IPS-20b (cell line): ENCODE results near the gene TM4SF1.

ENCODE experiments used
- H3K27ac ChIP-seq: one replicate; pipeline ENCODE4 v1.5.1; 2013; ENCODE audit warnings: low read length
- H3K27me3 ChIP-seq: 2 replicates; pipeline ENCODE4 v1.6.1; 2013; ENCODE audit warnings: mild to moderate bottlenecking, low read length, inconsistent platforms; ENCODE audit not compliant: insufficient read depth
- H3K36me3 ChIP-seq: 2 replicates; pipeline ENCODE4 v1.6.1; 2013; ENCODE audit warnings: low read depth, mild to moderate bottlenecking, inconsistent platforms, low read length, moderate library complexity; ENCODE audit not compliant: insufficient read depth
- H3K4me1 ChIP-seq: 2 replicates; pipeline ENCODE4 v1.6.1; 2013; ENCODE audit warnings: mild to moderate bottlenecking, control low read depth, inconsistent platforms, low read length, moderate library complexity; ENCODE audit not compliant: insufficient read depth
- H3K4me3 ChIP-seq: 2 replicates; pipeline ENCODE4 v1.5.1; 2013; ENCODE audit warnings: mild to moderate bottlenecking, low read length, inconsistent platforms
- H3K9ac ChIP-seq: 2 replicates; pipeline ENCODE4 v1.6.1; 2013; ENCODE audit warnings: low read depth, mild to moderate bottlenecking, inconsistent platforms, low read length, moderate library complexity
- H3K9me3 ChIP-seq: 2 replicates; pipeline ENCODE4 v1.6.1; 2013; ENCODE audit warnings: mild to moderate bottlenecking, low read depth, low read length, inconsistent platforms; ENCODE audit not compliant: insufficient read depth

TM4SF1 gene

DNA sequence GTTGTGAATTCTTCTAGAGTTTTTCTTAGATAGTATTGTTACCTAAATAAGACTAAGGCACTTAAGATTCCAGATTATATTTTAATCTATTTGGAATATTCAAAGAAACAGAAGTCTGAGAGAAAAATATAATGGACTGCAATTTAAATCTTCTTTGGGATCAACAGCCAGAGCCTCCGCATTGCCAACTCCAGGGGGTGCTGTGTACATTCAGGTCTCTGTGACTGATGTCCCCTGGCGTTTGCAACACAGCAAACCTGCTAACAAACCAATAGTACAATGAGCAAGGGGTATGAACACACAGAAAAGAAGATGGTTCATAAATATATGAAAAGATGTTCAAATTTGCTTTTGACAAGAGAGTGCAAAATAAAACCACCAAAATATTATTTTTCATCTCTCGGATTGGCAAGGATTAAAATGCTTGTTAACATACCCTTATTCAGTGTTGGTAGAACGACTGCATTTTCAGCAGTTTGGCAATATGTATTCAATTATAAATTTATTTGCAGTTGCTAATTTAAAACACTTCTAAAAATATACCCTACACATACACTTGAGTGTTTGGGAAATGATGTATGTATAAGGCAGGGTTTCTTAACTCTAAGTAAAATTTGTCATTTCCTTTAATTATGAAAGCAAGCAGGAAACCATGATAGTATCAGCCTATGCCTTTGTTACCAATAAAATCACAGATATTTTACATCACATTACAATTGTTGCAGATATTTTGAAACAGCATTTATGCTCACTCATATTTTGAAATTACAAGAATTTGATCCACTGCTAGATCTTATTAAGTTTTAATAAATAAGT lies 16.1 kb upstream of the TM4SF1 start:
- H3K36me3 ChIP-seq = no peaks in the 10 kb centered on the region
- H3K4me1 ChIP-seq = no peaks in the 10 kb centered on the region
- no peaks in the 10 kb centered on the region for H3K9me3 ChIP-seq
- no peak overlapping the region for H3K27ac ChIP-seq
- no peaks in the 10 kb centered on the region for H3K27me3 ChIP-seq
- H3K9ac ChIP-seq = no peak overlapping the region
- no peak overlapping the region for H3K4me3 ChIP-seq

DNA sequence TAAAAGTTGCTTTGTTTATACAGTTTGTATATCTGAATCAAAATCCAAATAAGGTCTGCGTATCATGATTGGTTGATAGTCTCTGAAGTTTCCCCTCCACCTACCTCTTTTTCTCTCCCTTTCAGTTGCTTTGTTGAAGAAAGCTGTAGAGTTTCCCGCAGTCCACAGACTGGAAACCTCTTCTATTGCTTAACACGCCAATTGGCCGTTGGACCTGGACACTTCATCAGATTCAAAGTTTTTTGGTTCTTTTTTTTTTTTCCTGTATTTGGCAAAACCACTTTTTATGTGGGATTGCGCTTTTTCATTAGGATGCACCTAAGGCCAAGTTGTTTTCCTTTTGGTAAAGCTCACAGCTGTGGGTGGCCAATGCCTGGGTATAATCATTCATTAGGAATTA lies 14.5 kb upstream of the TM4SF1 start:
- H3K9ac ChIP-seq = no peak overlapping the region
- no peaks in the 10 kb centered on the region for H3K4me1 ChIP-seq
- H3K27ac ChIP-seq = no peak overlapping the region
- H3K27me3 ChIP-seq = no peaks in the 10 kb centered on the region
- no peaks in the 10 kb centered on the region for H3K9me3 ChIP-seq
- H3K36me3 ChIP-seq = no peaks in the 10 kb centered on the region
- no peak overlapping the region for H3K4me3 ChIP-seq

DNA sequence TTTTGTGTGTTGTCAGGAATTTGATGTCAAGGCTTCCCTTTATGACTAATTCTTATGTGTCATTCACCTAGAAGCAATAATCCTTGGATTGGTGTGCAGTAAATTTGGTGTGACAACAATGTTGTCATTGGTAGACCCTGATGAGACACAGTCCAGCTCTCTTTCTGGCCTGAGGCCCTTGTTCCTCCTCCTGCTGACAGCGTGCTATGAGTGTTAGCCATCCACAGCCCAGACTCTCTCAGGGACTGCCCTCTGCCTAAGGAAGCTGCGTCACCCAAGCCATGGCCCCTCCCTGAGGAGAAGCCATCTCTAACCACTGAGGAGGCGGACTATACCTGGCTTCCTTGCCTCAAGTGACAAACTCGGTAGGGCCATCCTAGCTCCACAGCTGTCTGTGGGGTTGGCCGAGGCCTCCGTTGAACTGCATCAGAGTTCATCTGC lies 13.3 kb upstream of the TM4SF1 start:
- H3K4me1 ChIP-seq = no peaks in the 10 kb centered on the region
- no peak overlapping the region for H3K4me3 ChIP-seq
- H3K9ac ChIP-seq = no peak overlapping the region
- no peaks in the 10 kb centered on the region for H3K9me3 ChIP-seq
- no peaks in the 10 kb centered on the region for H3K27me3 ChIP-seq
- no peaks in the 10 kb centered on the region for H3K36me3 ChIP-seq
- H3K27ac ChIP-seq = no peak overlapping the region

DNA sequence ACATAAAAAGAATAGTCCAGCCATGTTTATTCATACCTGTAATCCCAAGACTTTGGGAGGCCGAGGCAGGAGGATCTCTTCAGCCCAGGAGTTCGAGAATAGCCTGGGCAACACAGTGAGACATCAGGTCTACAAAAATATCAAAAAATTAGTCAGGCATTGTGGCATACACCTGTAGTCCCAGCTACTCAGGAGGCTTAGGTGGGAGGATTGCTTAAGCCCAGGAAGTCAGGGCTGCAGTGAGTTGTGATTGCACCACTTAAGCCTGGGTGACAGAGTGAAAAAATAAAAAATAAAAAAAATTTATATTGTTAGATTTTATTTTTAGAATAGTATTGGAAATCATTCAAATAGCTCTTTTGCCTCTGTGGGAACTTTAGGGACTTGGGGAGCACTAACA lies 12.8 kb upstream of the TM4SF1 start:
- no peaks in the 10 kb centered on the region for H3K27me3 ChIP-seq
- no peaks in the 10 kb centered on the region for H3K9me3 ChIP-seq
- no peaks in the 10 kb centered on the region for H3K36me3 ChIP-seq
- no peak overlapping the region for H3K4me3 ChIP-seq
- no peak overlapping the region for H3K27ac ChIP-seq
- H3K9ac ChIP-seq = no peak overlapping the region
- H3K4me1 ChIP-seq = no peaks in the 10 kb centered on the region

DNA sequence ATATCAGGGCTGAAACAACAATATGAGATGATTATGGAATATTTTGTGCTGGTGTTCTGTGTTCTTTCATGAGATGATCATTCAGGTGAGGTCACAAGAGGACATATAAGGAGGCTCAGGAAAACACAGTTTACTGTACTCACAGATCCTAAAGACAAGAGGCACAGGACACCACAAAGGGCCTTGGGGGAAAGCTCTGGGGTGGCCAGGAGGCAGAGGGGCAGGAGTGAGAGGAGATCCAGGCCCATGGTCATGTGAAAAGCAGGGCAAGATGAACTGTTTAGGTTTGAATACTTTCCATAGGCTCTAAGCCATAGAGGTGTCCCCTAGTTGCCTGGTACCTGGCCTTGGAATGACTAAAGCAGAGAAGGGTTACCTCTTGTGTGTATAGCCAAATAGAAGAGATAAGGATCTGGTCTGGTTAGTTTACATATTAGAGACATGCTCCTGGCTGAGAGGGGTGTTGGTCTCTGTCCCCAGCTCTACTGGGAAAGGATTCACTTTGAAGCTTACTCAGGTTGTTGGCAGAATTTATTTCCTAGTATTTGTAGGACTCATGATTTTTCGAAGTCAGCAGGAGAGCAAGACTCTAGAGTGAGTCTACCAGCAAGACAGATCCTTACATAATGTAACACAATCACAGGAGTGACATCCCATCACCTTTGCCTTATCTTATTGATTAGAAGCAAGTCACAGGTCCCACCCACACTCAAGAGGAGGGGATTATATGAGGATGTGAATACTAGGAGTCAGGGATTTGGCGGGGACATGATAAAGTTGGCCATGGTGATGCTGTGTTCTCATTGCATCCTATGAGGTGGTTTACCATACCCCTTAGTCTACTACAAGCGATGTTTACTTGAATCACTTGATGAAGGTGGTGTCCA lies 11.3 kb upstream of the TM4SF1 start:
- no peaks in the 10 kb centered on the region for H3K4me1 ChIP-seq
- no peak overlapping the region for H3K4me3 ChIP-seq
- H3K27ac ChIP-seq = no peak overlapping the region
- no peaks in the 10 kb centered on the region for H3K36me3 ChIP-seq
- no peak overlapping the region for H3K9ac ChIP-seq
- H3K27me3 ChIP-seq = no peaks in the 10 kb centered on the region
- no peaks in the 10 kb centered on the region for H3K9me3 ChIP-seq

DNA sequence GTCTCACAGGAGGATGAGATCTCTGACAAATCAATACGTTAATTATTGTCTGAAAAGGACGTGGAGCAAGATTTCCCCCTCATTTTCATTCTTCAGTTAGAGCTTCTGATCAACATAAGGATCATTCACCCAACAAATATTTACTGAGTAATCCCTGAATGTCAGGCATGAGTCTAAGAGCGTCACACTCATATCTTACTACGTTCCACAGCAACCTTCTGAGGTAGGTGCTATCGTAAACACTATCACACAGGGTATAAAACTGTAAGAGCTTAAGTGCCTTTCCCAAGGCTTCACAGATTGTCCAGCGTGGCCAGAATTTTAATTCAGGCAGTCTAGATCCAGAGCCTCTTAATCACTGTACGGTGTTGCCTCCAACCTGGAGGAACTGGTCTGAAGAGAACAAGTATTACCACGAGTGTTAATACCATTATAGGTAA lies 10.6 kb upstream of the TM4SF1 start:
- no peaks in the 10 kb centered on the region for H3K4me1 ChIP-seq
- H3K27ac ChIP-seq = no peak overlapping the region
- no peaks in the 10 kb centered on the region for H3K36me3 ChIP-seq
- H3K9ac ChIP-seq = no peak overlapping the region
- no peaks in the 10 kb centered on the region for H3K9me3 ChIP-seq
- no peaks in the 10 kb centered on the region for H3K27me3 ChIP-seq
- H3K4me3 ChIP-seq = no peak overlapping the region

DNA sequence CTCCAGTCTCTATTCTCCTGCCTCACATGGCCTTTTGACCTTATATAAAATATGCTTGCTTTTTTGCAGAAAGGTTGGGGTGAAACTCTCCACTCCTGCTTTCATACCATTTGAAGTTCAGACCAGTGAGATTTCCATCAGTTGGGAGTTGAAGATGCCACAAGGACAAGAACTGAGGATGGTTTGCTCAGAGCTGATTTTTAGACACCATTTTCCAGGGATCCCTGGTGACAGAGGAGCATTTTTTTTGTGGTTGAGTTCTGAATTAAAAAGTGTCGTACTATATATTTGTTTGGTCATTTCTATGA lies 8.8 kb upstream of the TM4SF1 start:
- Histone ChIP-seq H3K27ac (no peak overlapping the region), H3K9ac (no peak overlapping the region), H3K4me3 (no peak overlapping the region), H3K27me3 (no peaks in the 10 kb centered on the region), H3K4me1 (no peaks in the 10 kb centered on the region), H3K9me3 (no peaks in the 10 kb centered on the region), H3K36me3 (no peaks in the 10 kb centered on the region)

DNA sequence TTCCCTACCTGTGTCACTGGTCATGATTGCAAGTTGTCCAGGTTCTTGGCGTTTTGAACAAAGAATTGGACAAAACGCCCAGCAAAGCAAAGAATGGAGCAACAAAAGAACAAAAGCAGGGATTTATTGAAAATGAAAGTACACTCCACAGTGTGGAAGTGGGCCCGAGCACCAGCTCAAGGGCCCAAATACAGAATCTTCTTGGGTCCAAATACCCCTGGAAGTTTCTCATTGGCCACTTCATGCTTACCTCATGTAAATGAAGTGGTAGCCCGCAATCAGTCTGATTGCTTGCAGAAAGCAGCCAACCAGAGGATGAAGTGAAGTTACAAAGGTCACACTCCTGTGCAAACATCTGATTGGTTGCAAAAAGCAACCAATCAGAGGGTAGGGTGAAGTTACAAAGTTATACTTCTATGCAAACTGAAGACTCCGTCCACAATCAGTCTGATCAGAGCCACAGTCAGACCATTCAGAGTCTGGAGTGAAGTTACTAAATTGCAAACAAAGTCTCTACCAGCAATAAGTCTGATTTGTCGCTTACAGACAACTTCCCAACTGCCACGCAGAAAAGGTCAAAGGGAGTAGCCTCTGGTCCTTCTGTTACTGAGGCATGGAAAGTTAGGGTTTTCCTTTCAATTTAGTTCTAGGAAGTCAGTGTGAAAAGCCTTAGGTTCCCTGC lies 8.3 kb upstream of the TM4SF1 start:
- Histone ChIP-seq H3K9ac (no peak overlapping the region), H3K9me3 (no peaks in the 10 kb centered on the region), H3K4me1 (no peaks in the 10 kb centered on the region), H3K4me3 (no peak overlapping the region), H3K36me3 (no peaks in the 10 kb centered on the region), H3K27ac (no peak overlapping the region), H3K27me3 (no peaks in the 10 kb centered on the region)

DNA sequence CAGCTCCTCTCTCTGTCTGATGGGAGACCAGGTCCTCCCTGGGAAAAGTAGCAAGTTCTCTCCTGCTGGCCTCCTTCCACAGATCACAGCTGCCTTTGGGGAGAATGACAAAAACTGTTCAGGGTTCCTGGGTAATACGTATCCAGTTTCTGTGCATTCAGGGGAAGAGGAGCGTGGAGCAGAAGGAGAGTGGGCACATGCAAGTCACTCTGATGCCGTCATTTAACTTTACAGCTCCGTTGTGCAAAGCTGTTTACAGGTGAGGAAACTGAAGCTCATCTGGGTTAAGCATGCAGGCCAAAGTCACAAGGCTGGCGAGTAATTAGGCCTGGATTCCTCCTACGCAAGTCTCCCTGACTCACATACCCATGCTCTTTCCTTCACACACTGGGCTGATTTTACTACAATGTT lies 7.5 kb upstream of the TM4SF1 start:
- no peak overlapping the region for H3K9ac ChIP-seq
- H3K36me3 ChIP-seq = no peaks in the 10 kb centered on the region
- no peaks in the 10 kb centered on the region for H3K4me1 ChIP-seq
- H3K27ac ChIP-seq = no peak overlapping the region
- no peaks in the 10 kb centered on the region for H3K27me3 ChIP-seq
- no peaks in the 10 kb centered on the region for H3K9me3 ChIP-seq
- H3K4me3 ChIP-seq = no peak overlapping the region

DNA sequence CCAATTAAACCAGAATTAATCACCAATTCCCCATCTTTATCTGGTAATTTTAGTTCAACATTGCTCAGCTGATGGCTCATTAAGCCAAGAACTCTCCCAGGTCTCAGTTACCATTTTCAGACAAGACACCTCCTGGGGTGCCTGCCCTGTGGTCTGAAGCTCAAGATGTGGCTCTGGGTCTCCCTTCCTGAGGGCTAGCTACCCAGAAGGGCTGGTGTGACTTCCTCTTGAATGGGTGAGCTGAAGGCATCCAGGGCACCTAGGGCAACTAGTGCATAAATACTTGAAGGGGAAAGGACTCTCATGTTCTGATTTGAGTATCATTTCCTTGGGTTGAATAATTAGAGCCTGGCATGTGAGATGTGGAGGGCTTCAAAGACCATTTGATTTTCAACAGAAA lies 6.7 kb upstream of the TM4SF1 start:
- Histone ChIP-seq H3K27ac (no peak overlapping the region), H3K9me3 (no peaks in the 10 kb centered on the region), H3K27me3 (no peaks in the 10 kb centered on the region), H3K36me3 (no peaks in the 10 kb centered on the region), H3K4me3 (no peak overlapping the region), H3K4me1 (no peaks in the 10 kb centered on the region), H3K9ac (no peak overlapping the region)

DNA sequence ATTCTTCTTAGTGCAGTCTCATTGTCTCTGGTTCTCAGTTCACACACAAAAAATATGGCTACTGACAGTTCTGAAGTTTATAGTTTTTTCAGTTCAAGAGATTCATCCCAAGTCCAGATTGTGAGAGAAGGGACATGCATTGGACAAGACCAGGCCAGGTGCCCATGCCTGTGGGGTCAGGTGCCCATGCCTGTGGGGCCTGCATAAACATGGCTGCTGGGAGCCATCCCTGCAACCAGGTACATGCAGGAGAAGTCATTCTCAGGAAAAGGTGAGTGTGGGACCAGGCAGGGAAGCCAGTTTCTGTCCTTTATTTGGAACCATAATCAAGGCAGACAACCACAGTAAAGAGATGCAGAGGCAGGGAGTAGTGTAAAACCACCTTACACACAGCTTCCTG lies 6.3 kb upstream of the TM4SF1 start:
- Histone ChIP-seq H3K9me3 (no peaks in the 10 kb centered on the region), H3K9ac (no peak overlapping the region), H3K36me3 (no peaks in the 10 kb centered on the region), H3K4me1 (no peaks in the 10 kb centered on the region), H3K27me3 (no peaks in the 10 kb centered on the region), H3K4me3 (no peak overlapping the region), H3K27ac (no peak overlapping the region)
